Measurements from ENCODE around the gene USH1C. TPM values are rescaled to one million over a fixed set of nuclear protein-coding genes. Genes with fewer than 3 reads are reported as not detected.

The USH1C gene
- total RNA-seq, 4 donors from 2014 or later: 0.35 to 0.46 TPM; not detected in 2

- Histone ChIP-seq H3K27ac (no peak overlapping the region), H3K27me3 (no peaks in the 10 kb centered on the region), H3K4me3 (no peak overlapping the region), H3K9me3 (no peaks in the 10 kb centered on the region), H3K36me3 (no peaks in the 10 kb centered on the region), H3K4me1 (no peaks in the 10 kb centered on the region)
- intact Hi-C loops (cut with DNase I; ENCODE audit: low total_unique reads): no loop called here
- DNase-seq: peak in 1 of 2 donors; percentile 29
- TF ChIP-seq POLR2A (IDR thresholded peaks at IDR 0.05) (no peak), CTCF (IDR thresholded peaks at IDR 0.05) (peak; percentile 23 to 56 (median 50))
Observed at GRCh38 chr11:17528181-17528691, 16.0 kb downstream of the USH1C start.

GRCh38 chr11:17527628-17527995 lies 16.6 kb downstream of the USH1C start:
- Histone ChIP-seq H3K27ac (no peak overlapping the region), H3K27me3 (no peaks in the 10 kb centered on the region), H3K36me3 (no peaks in the 10 kb centered on the region), H3K4me1 (no peaks in the 10 kb centered on the region), H3K9me3 (no peaks in the 10 kb centered on the region), H3K4me3 (no peak overlapping the region)
- intact Hi-C loops (cut with DNase I; ENCODE audit: low total_unique reads): no loop called here
- TF ChIP-seq POLR2A (IDR thresholded peaks at IDR 0.05) (no peak), CTCF (IDR thresholded peaks at IDR 0.05) (no peak)
- DNase-seq: no peak

GRCh38 chr11:17526931-17527627 lies 17.1 kb downstream of the USH1C start:
- TF ChIP-seq POLR2A (IDR thresholded peaks at IDR 0.05) (no peak), CTCF (IDR thresholded peaks at IDR 0.05) (no peak)
- Histone ChIP-seq H3K9me3 (no peaks in the 10 kb centered on the region), H3K27me3 (no peaks in the 10 kb centered on the region), H3K4me3 (no peak overlapping the region), H3K4me1 (no peaks in the 10 kb centered on the region), H3K36me3 (no peaks in the 10 kb centered on the region), H3K27ac (no peak overlapping the region)
- intact Hi-C loops (cut with DNase I; ENCODE audit: low total_unique reads): no loop called here
- no peak for DNase-seq

GRCh38 chr11:17526326-17526725 lies 17.9 kb downstream of the USH1C start:
- DNase-seq: no peak
- Histone ChIP-seq H3K4me1 (no peaks in the 10 kb centered on the region), H3K4me3 (no peak overlapping the region), H3K27me3 (no peaks in the 10 kb centered on the region), H3K36me3 (no peaks in the 10 kb centered on the region), H3K27ac (no peak overlapping the region), H3K9me3 (no peaks in the 10 kb centered on the region)
- intact Hi-C loops (cut with DNase I; ENCODE audit: low total_unique reads): no loop called here
- TF ChIP-seq CTCF (IDR thresholded peaks at IDR 0.05): no peak
- no peak for TF ChIP-seq POLR2A (IDR thresholded peaks at IDR 0.05)

- H3K4me3 ChIP-seq: no peak overlapping the region
- H3K36me3 ChIP-seq: no peaks in the 10 kb centered on the region
- H3K27me3 ChIP-seq: no peaks in the 10 kb centered on the region
- DNase-seq: no peak
- no peak overlapping the region for H3K27ac ChIP-seq
- H3K9me3 ChIP-seq: no peaks in the 10 kb centered on the region
- TF ChIP-seq POLR2A (IDR thresholded peaks at IDR 0.05): no peak
- TF ChIP-seq CTCF (IDR thresholded peaks at IDR 0.05): no peak
- intact Hi-C loops (cut with DNase I; ENCODE audit: low total_unique reads): no loop called here
- H3K4me1 ChIP-seq: no peaks in the 10 kb centered on the region
Observed at GRCh38 chr11:17525570-17525969, 18.6 kb downstream of the USH1C start.

Data from uterus (tissue), 4 donors.